Progenitor cell of endocrine pancreas (in vitro differentiated cells): Measurements from ENCODE around the gene CNTNAP2. TPM values are rescaled to one million over a fixed set of nuclear protein-coding genes. Genes with fewer than 3 reads are reported as not detected.
A peak's percentile ranks its signal among the peaks of the same experiment; 100 is the strongest.

Experiments used
- DNase-seq: peaks from one replicate; pipeline ENCODE4 v3.0.0; 2021; ENCODE audit warnings: low spot score; ENCODE audit not compliant: unreplicated experiment
- H3K27ac Mint-ChIP-seq: 2 replicates; pipeline ENCODE4 v1.8.0; 2021; ENCODE audit warnings: mild to moderate bottlenecking, moderate library complexity, mixed read lengths
- H3K27me3 Mint-ChIP-seq: 2 replicates; pipeline ENCODE4 v1.8.0; 2021; ENCODE audit warnings: mixed read lengths
- H3K36me3 Mint-ChIP-seq: 2 replicates; pipeline ENCODE4 v1.8.0; 2022; ENCODE audit warnings: mixed read lengths; ENCODE audit not compliant: insufficient read depth
- H3K4me1 Mint-ChIP-seq: 2 replicates; pipeline ENCODE4 v1.8.0; 2021; ENCODE audit warnings: low read depth, mixed read lengths
- H3K4me3 Mint-ChIP-seq: 2 replicates; pipeline ENCODE4 v1.8.0; 2021; ENCODE audit warnings: low read depth, mild to moderate bottlenecking, moderate library complexity, mixed read lengths
- H3K9me3 Mint-ChIP-seq: 2 replicates; pipeline ENCODE4 v1.8.0; 2021; ENCODE audit warnings: low read depth, mixed read lengths
- CTCF ChIP-seq: fragments of 200-600 bp; sonication (generic); IDR thresholded peaks from one replicate; pipeline ENCODE4 v1.5.0; 2021; ENCODE audit warnings: antibody characterized with exemption, mild to moderate bottlenecking; ENCODE audit not compliant: unreplicated experiment
- total RNA-seq: library from RNA; stranded (reverse); gene quantifications from 2 replicates; pipeline ENCODE4 v1.2.1, GENCODE V29; 2021

Gene CNTNAP2
- total RNA-seq, 1 donor from 2014 or later, result 6.5 TPM

GRCh38 chr7:146090023-146090645, 26.5 kb upstream of the CNTNAP2 start:
- no peaks in the 10 kb centered on the region for H3K9me3 Mint-ChIP-seq
- peak; percentile 89 for TF ChIP-seq CTCF
- no peaks in the 10 kb centered on the region for H3K36me3 Mint-ChIP-seq
- peaks cover under 1% of the 10 kb centered on the region for H3K27me3 Mint-ChIP-seq
- H3K4me3 Mint-ChIP-seq, result no peak overlapping the region
- DNase-seq, result no peak
- H3K27ac Mint-ChIP-seq, result no peak overlapping the region
- H3K4me1 Mint-ChIP-seq, result no peaks in the 10 kb centered on the region

- H3K9me3 Mint-ChIP-seq, result no peaks in the 10 kb centered on the region
- H3K27ac Mint-ChIP-seq, result no peak overlapping the region
- H3K4me1 Mint-ChIP-seq, result no peaks in the 10 kb centered on the region
- no peak overlapping the region for H3K4me3 Mint-ChIP-seq
- no peak for TF ChIP-seq CTCF
- H3K36me3 Mint-ChIP-seq, result no peaks in the 10 kb centered on the region
- H3K27me3 Mint-ChIP-seq, result peaks cover 2% of the 10 kb centered on the region
- no peak for DNase-seq
Observed at GRCh38 chr7:146094356-146094755, 22.2 kb upstream of the CNTNAP2 start.

- H3K27me3 Mint-ChIP-seq, result peaks cover 5% of the 10 kb centered on the region
- no peaks in the 10 kb centered on the region for H3K9me3 Mint-ChIP-seq
- H3K4me3 Mint-ChIP-seq, result no peak overlapping the region
- TF ChIP-seq CTCF, result peak; percentile 48
- H3K4me1 Mint-ChIP-seq, result no peaks in the 10 kb centered on the region
- no peak overlapping the region for H3K27ac Mint-ChIP-seq
- H3K36me3 Mint-ChIP-seq, result no peaks in the 10 kb centered on the region
- no peak for DNase-seq
Observed at GRCh38 chr7:146096994-146097393, 19.6 kb upstream of the CNTNAP2 start.

- no peak for DNase-seq
- Mint-ChIP-seq H3K27me3 (peaks cover 23% of the 10 kb centered on the region), H3K27ac (no peak overlapping the region), H3K9me3 (no peaks in the 10 kb centered on the region), H3K4me1 (no peaks in the 10 kb centered on the region), H3K4me3 (no peak overlapping the region), H3K36me3 (no peaks in the 10 kb centered on the region)
- no peak for TF ChIP-seq CTCF
Observed at GRCh38 chr7:146106319-146106718, 10.3 kb upstream of the CNTNAP2 start.

- no peaks in the 10 kb centered on the region for H3K9me3 Mint-ChIP-seq
- no peak overlapping the region for H3K27ac Mint-ChIP-seq
- H3K4me3 Mint-ChIP-seq, result no peak overlapping the region
- DNase-seq, result no peak
- no peak for TF ChIP-seq CTCF
- H3K4me1 Mint-ChIP-seq, result peaks cover 9% of the 10 kb centered on the region
- H3K27me3 Mint-ChIP-seq, result peaks cover 44% of the 10 kb centered on the region
- H3K36me3 Mint-ChIP-seq, result no peaks in the 10 kb centered on the region
Observed at GRCh38 chr7:146112755-146113154, 3.8 kb upstream of the CNTNAP2 start.
